NCI-H128 (cell line): ENCODE measurements around the gene ITGB4.

ENCODE experiments used
- DNase-seq: peaks from one replicate; lab custom pipeline; 2025; ENCODE audit not compliant: unreplicated experiment; lab: John Stamatoyannopoulos, UW

Gene ITGB4

GRCh38 chr17:75785016-75785890, 64.0 kb downstream of the ITGB4 start:
- DNase-seq: peak; percentile 59

- no peak for DNase-seq
Observed at GRCh38 chr17:75791254-75791653, 70.0 kb downstream of the ITGB4 start.

GRCh38 chr17:75793460-75793859, 72.2 kb downstream of the ITGB4 start:
- DNase-seq: no peak

GRCh38 chr17:75795820-75796607, 74.8 kb downstream of the ITGB4 start:
- DNase-seq: no peak

GRCh38 chr17:75799402-75799801, 78.1 kb downstream of the ITGB4 start:
- DNase-seq: no peak

GRCh38 chr17:75803883-75804282, 82.6 kb downstream of the ITGB4 start:
- no peak for DNase-seq

GRCh38 chr17:75806822-75807500, 85.7 kb downstream of the ITGB4 start:
- no peak for DNase-seq
